Ectodermal cell (in vitro differentiated cells): ENCODE results near the gene KDM3B. TPM values are rescaled to one million over a fixed set of nuclear protein-coding genes. Genes with fewer than 3 reads are reported as not detected.
"Not testable (repeated sequence)": the region's sequence is repeated elsewhere in the genome, so short reads cannot be mapped to it uniquely, and the experiment has no call there.

Source experiments
- H3K27ac ChIP-seq: 2 replicates; pipeline ENCODE4 v1.7.0; 2013; ENCODE audit warnings: mild to moderate bottlenecking, low read depth, low read length; ENCODE audit not compliant: insufficient read depth, poor library complexity, severe bottlenecking
- H3K27me3 ChIP-seq: 2 replicates; pipeline ENCODE4 v1.7.0; 2013; ENCODE audit warnings: mild to moderate bottlenecking, low read length; ENCODE audit not compliant: insufficient read depth, control insufficient read depth, poor library complexity, severe bottlenecking
- H3K36me3 ChIP-seq: one replicate; pipeline ENCODE4 v1.7.0; 2013; ENCODE audit warnings: low read length; ENCODE audit not compliant: control insufficient read depth, insufficient read depth
- H3K4me1 ChIP-seq: one replicate; pipeline ENCODE4 v1.7.0; 2013; ENCODE audit warnings: low read length; ENCODE audit not compliant: control insufficient read depth, insufficient read depth
- H3K4me3 ChIP-seq: 2 replicates; pipeline ENCODE4 v1.7.0; 2013; ENCODE audit warnings: low read depth, low read length, control low read depth; ENCODE audit not compliant: insufficient read depth
- H3K9me3 ChIP-seq: 2 replicates; pipeline ENCODE4 v1.7.0; 2013; ENCODE audit warnings: mild to moderate bottlenecking, low read length, moderate library complexity; ENCODE audit not compliant: control insufficient read depth
- WGBS, 2 experiments: methylation state at CpG; one replicate each; pipeline ENCODE4 v1.1.7; 2013; ENCODE audit warnings: missing lambda C conversion rate in 2 of 2; 5-methylcytosine and 5-hydroxymethylcytosine counted together
- polyA plus RNA-seq, 4 experiments: library from polyadenylated mRNA; stranded (reverse); fragments of 50-300 nt; gene quantifications; one replicate each; pipeline ENCODE4 v1.2.3, GENCODE V29; 2013

The KDM3B gene, protein sequence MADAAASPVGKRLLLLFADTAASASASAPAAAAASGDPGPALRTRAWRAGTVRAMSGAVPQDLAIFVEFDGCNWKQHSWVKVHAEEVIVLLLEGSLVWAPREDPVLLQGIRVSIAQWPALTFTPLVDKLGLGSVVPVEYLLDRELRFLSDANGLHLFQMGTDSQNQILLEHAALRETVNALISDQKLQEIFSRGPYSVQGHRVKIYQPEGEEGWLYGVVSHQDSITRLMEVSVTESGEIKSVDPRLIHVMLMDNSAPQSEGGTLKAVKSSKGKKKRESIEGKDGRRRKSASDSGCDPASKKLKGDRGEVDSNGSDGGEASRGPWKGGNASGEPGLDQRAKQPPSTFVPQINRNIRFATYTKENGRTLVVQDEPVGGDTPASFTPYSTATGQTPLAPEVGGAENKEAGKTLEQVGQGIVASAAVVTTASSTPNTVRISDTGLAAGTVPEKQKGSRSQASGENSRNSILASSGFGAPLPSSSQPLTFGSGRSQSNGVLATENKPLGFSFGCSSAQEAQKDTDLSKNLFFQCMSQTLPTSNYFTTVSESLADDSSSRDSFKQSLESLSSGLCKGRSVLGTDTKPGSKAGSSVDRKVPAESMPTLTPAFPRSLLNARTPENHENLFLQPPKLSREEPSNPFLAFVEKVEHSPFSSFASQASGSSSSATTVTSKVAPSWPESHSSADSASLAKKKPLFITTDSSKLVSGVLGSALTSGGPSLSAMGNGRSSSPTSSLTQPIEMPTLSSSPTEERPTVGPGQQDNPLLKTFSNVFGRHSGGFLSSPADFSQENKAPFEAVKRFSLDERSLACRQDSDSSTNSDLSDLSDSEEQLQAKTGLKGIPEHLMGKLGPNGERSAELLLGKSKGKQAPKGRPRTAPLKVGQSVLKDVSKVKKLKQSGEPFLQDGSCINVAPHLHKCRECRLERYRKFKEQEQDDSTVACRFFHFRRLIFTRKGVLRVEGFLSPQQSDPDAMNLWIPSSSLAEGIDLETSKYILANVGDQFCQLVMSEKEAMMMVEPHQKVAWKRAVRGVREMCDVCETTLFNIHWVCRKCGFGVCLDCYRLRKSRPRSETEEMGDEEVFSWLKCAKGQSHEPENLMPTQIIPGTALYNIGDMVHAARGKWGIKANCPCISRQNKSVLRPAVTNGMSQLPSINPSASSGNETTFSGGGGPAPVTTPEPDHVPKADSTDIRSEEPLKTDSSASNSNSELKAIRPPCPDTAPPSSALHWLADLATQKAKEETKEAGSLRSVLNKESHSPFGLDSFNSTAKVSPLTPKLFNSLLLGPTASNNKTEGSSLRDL (N-terminal part only)
- 98.4 TPM for polyA plus RNA-seq (2013, experiment 1 of 4)
- polyA plus RNA-seq (2013, experiment 2 of 4): 113 TPM
- 87.1 TPM for polyA plus RNA-seq (2013, experiment 3 of 4)
- 97.3 TPM for polyA plus RNA-seq (2013, experiment 4 of 4)

DNA sequence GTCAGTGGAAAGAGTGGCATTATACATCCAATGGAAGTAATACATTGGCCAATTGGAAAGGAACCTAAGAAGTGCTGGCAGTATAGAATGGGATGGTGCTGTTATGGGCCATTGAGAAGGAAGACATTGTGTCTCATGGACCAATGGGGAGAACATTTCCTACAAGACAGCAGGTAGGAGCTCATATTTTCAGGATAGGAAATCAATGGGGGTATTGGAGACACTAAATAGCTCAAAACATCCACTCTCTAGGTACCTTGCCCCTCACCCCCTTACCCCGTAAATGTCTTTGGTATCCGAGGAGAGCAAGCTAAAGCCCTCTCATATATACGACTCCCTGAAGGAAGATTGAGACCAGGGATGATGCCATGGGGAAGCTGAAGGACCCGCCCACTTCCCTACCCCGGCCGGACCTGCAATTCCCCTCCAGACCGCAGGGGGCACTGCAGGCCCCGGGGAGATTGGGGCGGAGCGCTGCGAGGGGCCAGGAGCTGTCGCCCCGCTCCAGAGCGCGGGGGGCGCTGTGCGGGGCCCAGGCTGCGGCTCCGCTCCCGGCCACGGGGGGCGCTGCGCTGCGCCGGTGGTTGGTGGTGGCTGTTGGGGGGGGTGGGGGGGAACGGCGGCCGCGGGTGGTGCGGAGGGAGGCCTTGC lies at the start of gene KDM3B:
TSS of gene KDM3B (plus strand) at position 615 of the 651 bp plus-strand sequence. CDS start 111 bp downstream, outside the sequence.
- peak within 1 kb of the TSS; percentile 91 for H3K4me3 ChIP-seq
- peaks cover 3% of the 10 kb centered on the region for H3K9me3 ChIP-seq
- H3K4me1 ChIP-seq: no peaks in the 10 kb centered on the region
- H3K27me3 ChIP-seq: no peaks in the 10 kb centered on the region
- H3K36me3 ChIP-seq: peaks cover 23% of the 10 kb centered on the region
- WGBS, 2 experiments: 7 to 8% methylated on average over 30 of the region's 30 CpGs
- peak within 1 kb of the TSS; percentile 62 for H3K27ac ChIP-seq

DNA sequence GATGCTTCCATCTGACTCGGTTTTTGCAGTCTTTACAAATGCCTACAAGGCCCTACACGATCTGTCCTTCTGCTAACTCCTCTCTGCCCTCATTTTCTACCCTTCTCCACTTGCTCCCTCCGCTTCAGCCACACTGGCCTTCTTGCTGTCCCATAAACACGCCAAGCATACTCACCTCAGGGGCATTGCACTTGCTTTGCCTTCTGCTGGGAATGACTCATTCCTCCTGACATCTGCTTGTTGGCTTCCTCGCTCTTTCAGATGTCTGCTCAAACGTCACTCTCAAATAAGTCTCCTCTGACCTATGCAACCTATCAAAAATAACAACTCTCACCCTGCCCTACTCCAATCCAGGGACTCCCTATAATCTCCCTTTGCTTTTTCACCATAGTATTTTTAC lies 49.1 kb upstream of the KDM3B start:
- Histone ChIP-seq H3K4me1 (no peaks in the 10 kb centered on the region), H3K4me3 (no peak overlapping the region), H3K27me3 (no peaks in the 10 kb centered on the region), H3K9me3 (no peaks in the 10 kb centered on the region), H3K27ac (no peak overlapping the region), H3K36me3 (no peaks in the 10 kb centered on the region)
- WGBS, 2 experiments: 90 to 92% methylated on average over 6 of the region's 6 CpGs

DNA sequence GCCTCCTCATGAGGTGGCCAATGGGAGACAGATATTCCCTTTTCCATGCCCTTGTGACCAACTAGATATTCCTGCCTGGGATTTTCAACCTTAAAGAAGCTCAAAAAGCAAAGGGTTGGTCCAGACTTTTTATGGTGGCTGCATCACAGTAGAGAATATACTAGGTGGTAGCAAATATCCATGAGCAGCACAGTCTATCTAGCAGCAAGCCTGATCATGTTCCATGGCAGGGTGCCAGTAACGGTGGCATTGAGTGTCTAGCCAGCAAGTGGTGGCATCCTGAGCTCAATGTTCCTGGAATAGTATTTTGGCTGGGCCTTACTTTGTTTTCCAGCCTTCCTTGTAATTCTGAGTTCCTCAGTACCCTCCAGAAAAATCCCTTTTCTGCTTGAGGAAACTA lies 46.7 kb upstream of the KDM3B start:
- 93 to 100% methylated on average over 1 of the region's 1 CpG for WGBS, 2 experiments
- Histone ChIP-seq H3K9me3 (no peaks in the 10 kb centered on the region), H3K4me1 (no peaks in the 10 kb centered on the region), H3K27ac (no peak overlapping the region), H3K36me3 (no peaks in the 10 kb centered on the region), H3K4me3 (no peak overlapping the region), H3K27me3 (no peaks in the 10 kb centered on the region)

DNA sequence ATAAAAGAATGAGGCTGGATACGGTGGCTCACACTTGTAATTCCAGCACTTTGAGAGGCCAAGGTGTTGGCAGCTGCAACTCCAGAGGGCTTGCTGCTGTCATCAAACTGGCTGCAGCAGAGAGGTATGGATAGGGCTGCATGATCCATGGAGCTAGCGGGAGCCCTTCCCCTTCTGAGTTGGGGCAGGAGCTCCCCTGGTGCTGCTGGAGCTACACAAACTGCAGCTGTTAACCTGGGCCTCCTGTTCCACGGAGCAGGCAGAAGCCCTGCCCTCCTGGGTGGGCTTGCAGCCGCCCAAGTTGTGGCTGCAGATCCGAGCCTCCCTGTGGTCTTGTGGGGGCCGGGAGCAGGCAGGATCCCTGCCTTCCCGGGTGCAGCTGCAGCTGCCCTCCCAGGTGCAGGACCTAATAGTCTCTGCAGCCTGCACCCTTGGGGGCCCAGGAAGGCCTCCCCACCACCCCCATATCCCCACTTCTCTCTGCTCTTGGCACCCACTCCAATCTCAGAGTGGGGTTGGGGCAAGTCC lies 36.7 kb upstream of the KDM3B start:
- Histone ChIP-seq H3K4me1 (no peaks in the 10 kb centered on the region), H3K4me3 (no peak overlapping the region), H3K27ac (no peak overlapping the region), H3K9me3 (no peaks in the 10 kb centered on the region), H3K36me3 (peaks cover 27% of the 10 kb centered on the region), H3K27me3 (no peaks in the 10 kb centered on the region)
- 91 to 95% methylated on average over 7 of the region's 7 CpGs for WGBS, 2 experiments

DNA sequence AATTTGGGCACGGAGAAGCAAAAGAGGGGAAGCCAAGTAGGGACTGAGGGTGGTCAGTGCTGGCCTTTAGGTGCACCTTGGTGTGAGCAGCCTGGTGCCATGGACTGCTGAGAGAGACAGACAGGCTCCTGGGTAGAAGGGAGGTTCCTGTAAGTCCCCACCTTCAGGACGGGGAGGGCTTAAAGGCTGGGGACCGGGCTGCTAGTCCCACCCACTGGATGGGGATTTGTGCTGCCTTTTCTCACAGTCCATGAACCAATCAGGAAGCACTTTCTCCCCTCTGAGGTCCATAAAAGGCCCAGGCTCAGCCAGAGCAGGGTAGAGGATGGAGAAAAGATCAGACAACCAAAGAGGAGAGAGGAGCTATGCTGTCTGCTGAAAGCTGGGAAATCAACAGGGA lies 36.1 kb upstream of the KDM3B start:
- peaks cover 27% of the 10 kb centered on the region for H3K36me3 ChIP-seq
- H3K9me3 ChIP-seq: no peaks in the 10 kb centered on the region
- 75 to 88% methylated on average over 3 of the region's 3 CpGs for WGBS, 2 experiments
- no peak overlapping the region for H3K4me3 ChIP-seq
- no peaks in the 10 kb centered on the region for H3K27me3 ChIP-seq
- no peak overlapping the region for H3K27ac ChIP-seq
- H3K4me1 ChIP-seq: no peaks in the 10 kb centered on the region

DNA sequence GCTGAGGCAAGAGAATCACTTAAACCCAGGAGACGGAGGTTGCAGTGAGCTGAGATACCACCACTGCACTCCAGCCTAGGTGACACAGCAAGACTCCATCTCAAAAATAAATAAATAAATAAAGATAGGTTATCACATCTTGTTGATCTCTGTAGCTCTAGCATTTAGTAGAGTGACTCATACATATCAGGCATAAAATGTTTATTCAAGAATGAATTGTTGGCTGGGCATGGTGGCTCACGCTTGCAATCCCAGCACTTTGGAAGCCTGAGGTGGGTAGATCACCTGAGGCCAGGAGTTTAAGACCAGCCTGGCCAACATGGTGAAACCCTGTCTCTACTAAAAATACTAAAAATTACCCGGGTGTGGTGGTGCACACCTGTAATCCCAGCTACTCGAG lies 34.3 kb upstream of the KDM3B start:
- 91 to 93% methylated on average over 4 of the region's 4 CpGs for WGBS, 2 experiments
- H3K4me1 ChIP-seq: not testable (repeated sequence)
- H3K36me3 ChIP-seq: peaks cover 23% of the 10 kb centered on the region

DNA sequence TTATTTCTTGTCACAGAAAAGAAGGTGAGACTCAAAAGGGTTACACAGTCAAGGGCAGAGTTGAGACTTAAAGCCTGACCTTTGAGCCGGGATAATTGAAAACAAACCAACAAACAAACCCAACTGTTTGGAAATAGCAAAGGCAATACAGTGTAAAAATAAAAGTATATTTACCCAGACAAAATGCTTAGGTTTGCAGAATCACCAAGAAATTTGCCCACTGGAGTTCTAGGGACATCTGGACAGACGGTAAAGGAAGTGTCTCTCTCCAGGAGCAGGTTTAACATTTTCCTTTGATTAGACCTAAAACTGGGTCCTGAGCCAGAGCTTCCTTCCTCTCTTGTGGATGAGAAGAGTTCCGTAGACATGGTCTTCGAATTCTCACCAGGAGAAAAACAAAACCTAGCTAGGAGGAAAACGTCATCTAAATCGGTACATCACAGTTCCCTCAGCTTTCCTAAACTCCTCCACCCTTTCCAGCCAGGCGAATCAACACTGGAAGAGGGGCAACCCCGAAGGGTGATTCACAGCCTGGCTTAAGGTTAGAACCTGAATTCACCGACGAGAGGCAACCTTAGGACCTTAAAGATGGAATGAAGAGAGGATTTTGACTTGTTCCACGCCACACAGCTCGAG lies 21.6 kb upstream of the KDM3B start:
- H3K27ac ChIP-seq: no peak overlapping the region

More for the DNA sequence above, 34.3 kb upstream of the KDM3B start:
- H3K9me3 ChIP-seq, H3K27ac ChIP-seq, H3K4me3 ChIP-seq, H3K27me3 ChIP-seq: not testable (repeated sequence)

DNA sequence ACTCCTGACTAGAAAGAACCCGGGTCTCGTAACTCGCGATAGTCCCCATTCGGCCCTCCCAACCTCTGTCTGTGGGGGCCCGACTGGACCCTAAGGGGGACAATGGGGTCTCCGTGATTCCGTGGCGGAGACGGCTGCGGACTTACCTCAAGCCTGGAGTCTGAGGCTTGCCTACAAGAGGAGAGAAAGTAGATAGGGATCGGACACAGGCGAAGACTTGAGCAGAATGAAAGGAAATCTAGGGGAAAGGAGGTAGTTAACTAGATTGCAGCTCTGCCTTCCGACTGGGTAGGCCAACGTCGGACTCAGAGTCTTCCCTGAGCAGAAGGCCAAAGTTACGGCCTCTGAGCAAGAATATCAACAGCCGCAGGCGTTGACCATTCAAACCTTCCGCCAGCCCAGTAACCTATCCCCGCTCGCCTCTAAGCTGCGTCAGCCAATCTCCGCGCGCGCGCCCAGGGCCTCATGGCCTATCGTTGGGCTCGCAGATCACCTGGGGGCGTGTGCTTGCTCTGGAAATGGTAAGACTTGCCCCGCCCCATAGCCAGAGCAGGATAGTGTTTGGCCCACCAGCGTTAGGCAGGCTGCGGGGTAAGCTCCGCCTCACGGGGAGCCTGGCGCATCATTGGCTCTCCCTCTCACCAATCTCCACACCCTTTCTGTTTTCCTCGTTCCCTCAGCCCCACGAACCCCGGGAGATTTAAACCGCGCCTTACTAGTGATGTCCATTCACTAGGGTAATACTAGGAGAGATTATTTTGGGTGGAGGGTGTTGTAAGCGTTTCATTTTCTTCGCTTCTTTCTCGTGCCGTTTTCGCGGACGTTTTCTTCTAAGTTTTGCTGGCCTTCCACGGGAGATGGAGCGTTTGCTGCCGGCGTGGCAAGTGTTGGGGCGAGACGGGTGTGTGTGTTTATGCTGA lies 20.8 kb upstream of the KDM3B start, which contains the start of gene CDC25C:
TSS of gene CDC25C (minus strand) at position 356 of the 920 bp plus-strand sequence. CDS start 624 bp downstream, outside the sequence.
- Histone ChIP-seq H3K36me3 (peaks cover 3% of the 10 kb centered on the region), H3K4me1 (peaks cover 7% of the 10 kb centered on the region), H3K27me3 (no peaks in the 10 kb centered on the region), H3K9me3 (no peaks in the 10 kb centered on the region), H3K27ac (no peak within 1 kb of the TSS), H3K4me3 (peak within 1 kb of the TSS; percentile 81)
- WGBS, 2 experiments: 1% methylated on average over 55 of the region's 55 CpGs

More for the DNA sequence above, 21.6 kb upstream of the KDM3B start:
- peaks cover 3% of the 10 kb centered on the region for H3K36me3 ChIP-seq
- no peaks in the 10 kb centered on the region for H3K9me3 ChIP-seq
- H3K4me3 ChIP-seq: peak overlapping the region; percentile 81
- 6 to 16% methylated on average over 11 to 12 of the region's 12 CpGs for WGBS, 2 experiments
- H3K27me3 ChIP-seq: no peaks in the 10 kb centered on the region
- peaks cover 4% of the 10 kb centered on the region for H3K4me1 ChIP-seq
